Measurements from ENCODE around the gene UBE2D1.
"Not testable (repeated sequence)": the region's sequence is repeated elsewhere in the genome, so short reads cannot be mapped to it uniquely, and the experiment has no call there.

The UBE2D1 gene

GRCh38 chr10:58384095-58384494 is 49.3 kb downstream of the UBE2D1 start:
- DNase-seq (ENCODE audit: low read depth in 2 of 2): no peak

GRCh38 chr10:58384544-58384998 is 49.8 kb downstream of the UBE2D1 start:
- no peak for DNase-seq (ENCODE audit: low read depth in 2 of 2)

- DNase-seq (ENCODE audit: low read depth in 2 of 2): peak; percentile 93 to 97
These were observed 50.4 kb downstream of the UBE2D1 start, which contains the start of gene TFAM for GRCh38 chr10:58384999-58385783. Gene TFAM (plus strand): TSS chr10:58385410. CDS start chr10:58385548, 138 bp downstream.

GRCh38 chr10:58385784-58386112 is 50.9 kb downstream of the UBE2D1 start:
- DNase-seq (ENCODE audit: low read depth in 2 of 2): peak; percentile 6

GRCh38 chr10:58389024-58389423 is 54.2 kb downstream of the UBE2D1 start:
- DNase-seq (ENCODE audit: low read depth in 2 of 2): no peak

GRCh38 chr10:58393317-58393716 is 58.5 kb downstream of the UBE2D1 start:
- no peak for DNase-seq (ENCODE audit: low read depth in 2 of 2)

- DNase-seq (ENCODE audit: low read depth in 2 of 2): no peak
These were observed 59.7 kb downstream of the UBE2D1 start for GRCh38 chr10:58394471-58394870.

- no peak for DNase-seq (ENCODE audit: low read depth in 2 of 2)
These were observed 61.3 kb downstream of the UBE2D1 start for GRCh38 chr10:58396057-58396456.

- DNase-seq (ENCODE audit: low read depth in 2 of 2): no peak
These were observed 63.0 kb downstream of the UBE2D1 start for GRCh38 chr10:58397830-58398229.

GRCh38 chr10:58399410-58399809 is 64.6 kb downstream of the UBE2D1 start:
- DNase-seq (ENCODE audit: low read depth in 2 of 2): no peak

- DNase-seq (ENCODE audit: low read depth in 2 of 2): no peak
These were observed 65.8 kb downstream of the UBE2D1 start for GRCh38 chr10:58400609-58401008.

GRCh38 chr10:58404001-58404400 is 69.2 kb downstream of the UBE2D1 start:
- no peak for DNase-seq (ENCODE audit: low read depth in 2 of 2)

GRCh38 chr10:58409956-58410610 is 75.3 kb downstream of the UBE2D1 start:
- no peak for DNase-seq (ENCODE audit: low read depth in 2 of 2)

GRCh38 chr10:58412502-58412961 is 77.7 kb downstream of the UBE2D1 start:
- DNase-seq (ENCODE audit: low read depth in 2 of 2): no peak

- DNase-seq (ENCODE audit: low read depth in 2 of 2): no peak
These were observed 79.7 kb downstream of the UBE2D1 start for GRCh38 chr10:58414270-58415041.

GRCh38 chr10:58415757-58416156 is 81.0 kb downstream of the UBE2D1 start:
- no peak for DNase-seq (ENCODE audit: low read depth in 2 of 2)

GRCh38 chr10:58417902-58418301 is 83.1 kb downstream of the UBE2D1 start:
- not testable (repeated sequence) for DNase-seq (ENCODE audit: low read depth in 2 of 2)

All from stimulated activated CD4-positive, alpha-beta T cell treated with anti-CD3 and anti-CD28 coated beads, Interleukin-4, amount 100 ng/mL, for 48 hours (primary cell).